HCT116 (cell line): ENCODE results near the gene UQCC2. TPM values are rescaled to one million over a fixed set of nuclear protein-coding genes. Genes with fewer than 3 reads are reported as not detected.

ENCODE experiments used
- ATAC-seq: fragments of 200-7000 bp; cut with Tn5 transposase; 2 replicates; pipeline ENCODE4 v1.9.1; 2020; ENCODE audit warnings: mild to moderate bottlenecking, moderate library complexity
- BruUV-seq: library from RNA; stranded (reverse); fragments of 400-500 nt; replicated peaks from 2 replicates; lab custom pipeline; 2021; lab: Mats Ljungman, UMichigan
- CTCF ChIA-PET: fragments of 300-600 bp; sonication (Branson Sonifier 250); formaldehyde crosslinking; loops from one replicate; lab custom pipeline; 2021; ENCODE audit warnings: antibody characterized with exemption; lab: Charles Lee
- POLR2A ChIA-PET: fragments of 300-600, 350-600 bp; sonication (Branson Sonifier 250); formaldehyde crosslinking; loops from one replicate; lab custom pipeline; 2021; ENCODE audit warnings: antibody characterized with exemption; lab: Charles Lee
- RAD21 ChIA-PET, 2 experiments: fragments of 300-600 bp; sonication (Branson Sonifier 250); formaldehyde crosslinking; loops; one replicate each; lab custom pipeline; 2023; ENCODE audit warnings: low total read pairs in 2 of 2; ENCODE audit not compliant: uncharacterized antibody in 2 of 2, unreplicated experiment in 2 of 2, low non-redundant PET in 1 of 2; lab: Charles Lee
- DNase-seq: peaks from one replicate; pipeline ENCODE4 v3.0.0-alpha.2; 2010; ENCODE audit warnings: low read depth, low spot score
- H2AFZ ChIP-seq: fragments of 200-600 bp; shearing (Covaris generic), sonication (generic); 2 replicates; pipeline ENCODE4 v1.6.1; 2017; ENCODE audit warnings: low read depth, mixed run types, mixed read lengths, antibody characterized with exemption, low read length; ENCODE audit not compliant: poor library complexity, severe bottlenecking
- H3K27ac ChIP-seq: 2 replicates; pipeline ENCODE4 v1.5.1; 2012; ENCODE audit warnings: low read depth, low read length
- H3K27me3 ChIP-seq: fragments of 200-600 bp; sonication (generic); 2 replicates; pipeline ENCODE4 v1.6.1; 2016; ENCODE audit warnings: mixed run types, low read length, mixed read lengths; ENCODE audit not compliant: insufficient read depth
- H3K36me3 ChIP-seq, 2 experiments: fragments of 200-500 bp in 1 of 2; fragments of 200-600 bp in 1 of 2; sonication (Bioruptor generic) in 1 of 2; sonication (generic) in 1 of 2; 2 replicates each; pipeline versions ENCODE4 v1.5.1 to v1.6.1; 2014 to 2016; ENCODE audit warnings: low read length in 2 of 2, inconsistent platforms in 1 of 2, mixed read lengths in 1 of 2, mixed run types in 1 of 2; ENCODE audit not compliant: insufficient read depth in 2 of 2, control insufficient read depth in 1 of 2
- H3K4me1 ChIP-seq, 2 experiments: fragments of 200-600 bp in 1 of 2; sonication (generic) in 1 of 2; 2 replicates each; pipeline versions ENCODE4 v1.5.1 to v1.6.1; 2012 to 2017; ENCODE audit warnings: low read length in 2 of 2, inconsistent platforms in 1 of 2, mild to moderate bottlenecking in 1 of 2, mixed read lengths in 1 of 2, mixed run types in 1 of 2, moderate library complexity in 1 of 2; ENCODE audit not compliant: insufficient read depth in 2 of 2, control insufficient read depth in 1 of 2
- H3K4me2 ChIP-seq: fragments of 200-600 bp; sonication (generic); 2 replicates; pipeline ENCODE4 v1.6.1; 2017; ENCODE audit warnings: mixed run types, low read length, mixed read lengths
- H3K4me3 ChIP-seq, 2 experiments: fragments of 200-600 bp in 1 of 2; sonication (generic) in 1 of 2; replicated peaks in 1 of 2; 2 replicates each; pipeline ENCODE4 v1.5.1; 2011 to 2016; ENCODE audit warnings: low read length in 2 of 2, control low read depth in 1 of 2, low read depth in 1 of 2, mild to moderate bottlenecking in 1 of 2, mixed read lengths in 1 of 2, mixed run types in 1 of 2
- H3K79me2 ChIP-seq: fragments of 200-600 bp; sonication (generic); 2 replicates; pipeline ENCODE4 v1.6.1; 2017; ENCODE audit warnings: mild to moderate bottlenecking, mixed run types, low read length, moderate library complexity, mixed read lengths; ENCODE audit not compliant: insufficient read depth
- H3K9ac ChIP-seq: fragments of 200-600 bp; sonication (generic); 2 replicates; pipeline ENCODE4 v1.6.1; 2016; ENCODE audit warnings: low read length, mixed read lengths
- H3K9me2 ChIP-seq: fragments of 200-600 bp; sonication (generic), shearing (Covaris generic); 2 replicates; pipeline ENCODE4 v1.6.1; 2017; ENCODE audit warnings: mixed run types, mild to moderate bottlenecking, moderate library complexity; ENCODE audit not compliant: insufficient read depth
- H3K9me3 ChIP-seq, 2 experiments: fragments of 200-500 bp in 1 of 2; fragments of 200-600 bp in 1 of 2; sonication (Bioruptor generic) in 1 of 2; sonication (generic) in 1 of 2; 2 replicates each; pipeline ENCODE4 v1.6.1; 2014 to 2017; ENCODE audit warnings: low read length in 2 of 2, mixed read lengths in 2 of 2, inconsistent platforms in 1 of 2, low read depth in 1 of 2, mild to moderate bottlenecking in 1 of 2, mixed run types in 1 of 2, moderate library complexity in 1 of 2; ENCODE audit not compliant: control insufficient read depth in 1 of 2, insufficient read depth in 1 of 2
- H4K20me1 ChIP-seq: fragments of 200-600 bp; sonication (generic), shearing (Covaris generic); 2 replicates; pipeline ENCODE4 v1.6.1; 2017; ENCODE audit warnings: mixed run types, mild to moderate bottlenecking, moderate library complexity; ENCODE audit not compliant: insufficient read depth
- CBX3 ChIP-seq: IDR thresholded peaks from 2 replicates; pipeline ENCODE4 v1.6.1; 2012; ENCODE audit warnings: low read depth
- CEBPB ChIP-seq: IDR thresholded peaks from 2 replicates; pipeline ENCODE4 v1.6.1; 2012; ENCODE audit warnings: low read depth
- CTCF ChIP-seq, 3 experiments: fragments of 200-600 bp in 1 of 3; sonication (generic) in 1 of 3; IDR thresholded peaks in 2 of 3; conservative IDR thresholded peaks in 1 of 3; 2 replicates each; pipeline ENCODE4 v1.5.1; 2012 to 2017; ENCODE audit warnings: low read depth in 2 of 3, low read length in 2 of 3, antibody characterized with exemption in 1 of 3, borderline replicate concordance in 1 of 3, control low read depth in 1 of 3, mild to moderate bottlenecking in 1 of 3, mixed read lengths in 1 of 3, mixed run types in 1 of 3, moderate library complexity in 1 of 3; ENCODE audit not compliant: insufficient read depth in 1 of 3
- ELF1 ChIP-seq: IDR thresholded peaks from 2 replicates; pipeline ENCODE4 v1.6.1; 2012; ENCODE audit warnings: low read depth, borderline replicate concordance
- EZH2phosphoT487 ChIP-seq: fragments of 200-600 bp; IDR thresholded peaks from 2 replicates; pipeline ENCODE4 v1.6.1; 2018; ENCODE audit warnings: antibody characterized with exemption, borderline replicate concordance
- FOSL1 ChIP-seq: IDR thresholded peaks from 2 replicates; pipeline ENCODE4 v1.6.1; 2012; ENCODE audit warnings: low read depth
- JUND ChIP-seq: IDR thresholded peaks from 2 replicates; pipeline ENCODE4 v1.6.1; 2012
- POLR2AphosphoS5 ChIP-seq: IDR thresholded peaks from 2 replicates; pipeline ENCODE4 v1.6.1; 2011; ENCODE audit warnings: mild to moderate bottlenecking, low read depth, low read length, moderate library complexity
- RAD21 ChIP-seq: IDR thresholded peaks from 2 replicates; pipeline ENCODE4 v1.6.1; 2012; ENCODE audit warnings: low read depth, mild to moderate bottlenecking
- SIN3A ChIP-seq: IDR thresholded peaks from 2 replicates; pipeline ENCODE4 v1.6.1; 2012; ENCODE audit warnings: low read depth
- SP1 ChIP-seq: IDR thresholded peaks from 2 replicates; pipeline ENCODE4 v1.6.1; 2012; ENCODE audit warnings: low read depth
- SRF ChIP-seq: IDR thresholded peaks from 2 replicates; pipeline ENCODE4 v1.6.1; 2012; ENCODE audit warnings: low read depth
- TCF7L2 ChIP-seq: IDR thresholded peaks from 2 replicates; pipeline ENCODE4 v1.7.0; 2011; ENCODE audit warnings: borderline replicate concordance, inconsistent platforms; ENCODE audit not compliant: insufficient read depth, insufficient read length; ENCODE audit errors: extremely low read depth
- YY1 ChIP-seq: IDR thresholded peaks from 2 replicates; pipeline ENCODE4 v1.6.1; 2011; ENCODE audit warnings: low read length, low read depth, moderate library complexity, mild to moderate bottlenecking; ENCODE audit not compliant: insufficient replicate concordance; ENCODE audit errors: extremely low read depth
- ZNF274 ChIP-seq: fragments of 200-500 bp; sonication (Bioruptor generic); IDR thresholded peaks from 2 replicates; pipeline ENCODE4 v1.6.1; 2014; ENCODE audit warnings: mild to moderate bottlenecking, low read depth, low read length, inconsistent platforms
- intact Hi-C: fragments of 100-400 bp; cut with micrococcal nuclease; formaldehyde crosslinking; loops from 2 replicates; pipeline ENCODE4 v1.10.0; 2022
- total RNA-seq: library from RNA; stranded (reverse); gene quantifications from one replicate; pipeline ENCODE4 v1.2.1, GENCODE V29; 2021; ENCODE audit not compliant: unreplicated experiment
- TF ChIP-seq, protein P1 (sequence below): IDR thresholded peaks from 2 replicates; pipeline ENCODE4 v1.6.1; 2012
- TF ChIP-seq, protein P2 (sequence below): IDR thresholded peaks from 2 replicates; pipeline ENCODE4 v1.6.1; 2011; ENCODE audit warnings: mild to moderate bottlenecking, low read length, moderate library complexity; ENCODE audit not compliant: insufficient replicate concordance; ENCODE audit errors: extremely low read depth

Gene UQCC2
- total RNA-seq, 1 experiment from 2014 or later = 95.1 TPM

- Histone ChIP-seq H3K79me2 (no peaks in the 10 kb centered on the region), H3K9me3 (no peaks in the 10 kb centered on the region), H4K20me1 (no peaks in the 10 kb centered on the region), H3K27ac (no peak overlapping the region), H3K4me2 (no peak overlapping the region), H3K36me3 (peaks cover 39 to 58% of the 10 kb centered on the region in 2 experiments; a peak in 3 of 4 replicates), H3K9ac (no peak overlapping the region), H3K4me3 (no peak overlapping the region), H3K27me3 (no peaks in the 10 kb centered on the region), H3K9me2 (no peaks in the 10 kb centered on the region)
- DNase-seq = no peak
- no TSS peak for BruUV-seq
- intact Hi-C loops = no loop called here
- RAD21 ChIA-PET = no interaction called here
- POLR2A ChIA-PET = no interaction called here
- no peak for TF ChIP-seq EZH2phosphoT487
- no peak for TF ChIP-seq ZNF274
- no peak for TF ChIP-seq SP1
- no peak for TF ChIP-seq SRF
- TF ChIP-seq JUND = no peak
- no peak for TF ChIP-seq CBX3
- TF ChIP-seq ELF1 = no peak
- TF ChIP-seq, protein P1, sequence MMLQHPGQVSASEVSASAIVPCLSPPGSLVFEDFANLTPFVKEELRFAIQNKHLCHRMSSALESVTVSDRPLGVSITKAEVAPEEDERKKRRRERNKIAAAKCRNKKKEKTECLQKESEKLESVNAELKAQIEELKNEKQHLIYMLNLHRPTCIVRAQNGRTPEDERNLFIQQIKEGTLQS = no peak
- TF ChIP-seq, protein P2, sequence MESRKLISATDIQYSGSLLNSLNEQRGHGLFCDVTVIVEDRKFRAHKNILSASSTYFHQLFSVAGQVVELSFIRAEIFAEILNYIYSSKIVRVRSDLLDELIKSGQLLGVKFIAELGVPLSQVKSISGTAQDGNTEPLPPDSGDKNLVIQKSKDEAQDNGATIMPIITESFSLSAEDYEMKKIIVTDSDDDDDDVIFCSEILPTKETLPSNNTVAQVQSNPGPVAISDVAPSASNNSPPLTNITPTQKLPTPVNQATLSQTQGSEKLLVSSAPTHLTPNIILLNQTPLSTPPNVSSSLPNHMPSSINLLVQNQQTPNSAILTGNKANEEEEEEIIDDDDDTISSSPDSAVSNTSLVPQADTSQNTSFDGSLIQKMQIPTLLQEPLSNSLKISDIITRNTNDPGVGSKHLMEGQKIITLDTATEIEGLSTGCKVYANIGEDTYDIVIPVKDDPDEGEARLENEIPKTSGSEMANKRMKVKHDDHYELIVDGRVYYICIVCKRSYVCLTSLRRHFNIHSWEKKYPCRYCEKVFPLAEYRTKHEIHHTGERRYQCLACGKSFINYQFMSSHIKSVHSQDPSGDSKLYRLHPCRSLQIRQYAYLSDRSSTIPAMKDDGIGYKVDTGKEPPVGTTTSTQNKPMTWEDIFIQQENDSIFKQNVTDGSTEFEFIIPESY = no peak
- TF ChIP-seq SIN3A = no peak
- no peak for TF ChIP-seq RAD21
- no peak for TF ChIP-seq POLR2AphosphoS5
- TF ChIP-seq YY1 = no peak
- no peak for TF ChIP-seq TCF7L2
- TF ChIP-seq CTCF (IDR thresholded peaks at IDR 0.05 in 2 of 3, conservative IDR thresholded peaks at IDR 0.05 in 1 of 3; ENCODE audit: borderline replicate concordance in 1 of 3, insufficient read depth in 1 of 3, low read depth in 2 of 3, low read length in 2 of 3) = no peak
- no peak for TF ChIP-seq CEBPB
- TF ChIP-seq FOSL1 = no peak
- TF ChIP-seq, all 23 proteins: peak for 0
- CTCF ChIA-PET = no interaction called here
- ATAC-seq = no peak
- no peaks in the 10 kb centered on the region for H3K4me1 ChIP-seq
- no peak overlapping the region for H2AFZ ChIP-seq
Observed at GRCh38 chr6:33675968-33676367, 35.5 kb downstream of the UQCC2 start.
